Cardiac fibroblast (primary cell): Measurements from ENCODE around the gene CDHR5.

Source experiments
- DNase-seq, 2 donors: peaks; one replicate each; pipeline versions ENCODE4 v3.0.0 to v3.0.0-alpha.2; 2010; ENCODE audit warnings: low read depth in 2 of 2
- H3K4me3 ChIP-seq, 2 donors: replicated peaks in 1 of 2; 1 replicate in 1 of 2; 2 replicates in 1 of 2; pipeline ENCODE4 v1.5.1; 2011; ENCODE audit warnings: low read depth in 2 of 2, low read length in 2 of 2, mild to moderate bottlenecking in 2 of 2, moderate library complexity in 1 of 2
- CTCF ChIP-seq: IDR thresholded peaks from one replicate; pipeline ENCODE4 v1.5.1; 2011; ENCODE audit warnings: low read depth, mild to moderate bottlenecking, low read length, inconsistent platforms

Gene CDHR5

GRCh38 chr11:617199-617911 is 7.4 kb downstream of the CDHR5 start:
- H3K4me3 ChIP-seq, result no peak overlapping the region
- TF ChIP-seq CTCF, result no peak

GRCh38 chr11:616320-617198 is 8.2 kb downstream of the CDHR5 start:
- peak overlapping the region; percentile 24 to 60 for H3K4me3 ChIP-seq
- TF ChIP-seq CTCF, result no peak

More at GRCh38 chr11:617199-617911, 7.4 kb downstream of the CDHR5 start:
- DNase-seq, result no peak

GRCh38 chr11:615504-616319 is 9.0 kb downstream of the CDHR5 start, which contains the start of gene IRF7:
Gene IRF7, minus strand, starts transcription at chr11:615950. Its CDS starts 586 bp downstream, at chr11:615364.
- peak within 1 kb of the TSS; percentile 60 to 73 for H3K4me3 ChIP-seq
- peak; percentile 93 to 94 for DNase-seq
- no peak for TF ChIP-seq CTCF

More at GRCh38 chr11:616320-617198, 8.2 kb downstream of the CDHR5 start:
- no peak for DNase-seq

GRCh38 chr11:614623-615503 is 9.9 kb downstream of the CDHR5 start:
- no peak for DNase-seq
- TF ChIP-seq CTCF, result no peak
- H3K4me3 ChIP-seq, result peak overlapping the region; percentile 60 to 73

- no peak for TF ChIP-seq CTCF
- H3K4me3 ChIP-seq, result no peak overlapping the region
- DNase-seq, result no peak
Measured at GRCh38 chr11:614021-614622, 10.6 kb downstream of the CDHR5 start.
